Right kidney (tissue), 1 donor: ENCODE measurements around the gene PLLP.

Source experiments
- DNase-seq: peaks from one replicate; pipeline ENCODE4 v3.0.0-alpha.2; 2016

PLLP gene

GRCh38 chr16:57225978-57226377 is 58.5 kb downstream of the PLLP start:
- no peak for DNase-seq

- no peak for DNase-seq
These were observed 59.7 kb downstream of the PLLP start for GRCh38 chr16:57224651-57225335.

DNA sequence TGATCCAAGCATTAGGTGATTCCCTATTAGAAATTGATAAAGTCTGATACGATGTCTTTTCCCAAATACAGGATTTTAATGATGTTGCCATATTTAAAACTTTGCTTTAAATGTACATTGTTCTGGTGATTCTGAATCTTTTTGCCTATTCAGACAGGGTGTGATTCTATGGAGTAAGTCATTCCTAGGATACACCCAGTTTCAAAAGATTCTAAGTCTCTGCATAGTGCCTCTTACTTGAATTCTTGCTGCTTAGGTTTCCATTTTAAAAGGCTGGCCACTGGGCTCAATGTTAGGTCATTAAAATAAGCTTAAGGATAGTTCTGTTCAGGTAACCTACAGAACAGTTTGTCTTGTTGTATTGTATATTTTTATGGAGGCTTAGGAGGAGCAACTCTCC is 61.4 kb downstream of the PLLP start:
- DNase-seq = no peak

- DNase-seq = no peak
These were observed 67.5 kb downstream of the PLLP start for GRCh38 chr16:57216968-57217367.

DNA sequence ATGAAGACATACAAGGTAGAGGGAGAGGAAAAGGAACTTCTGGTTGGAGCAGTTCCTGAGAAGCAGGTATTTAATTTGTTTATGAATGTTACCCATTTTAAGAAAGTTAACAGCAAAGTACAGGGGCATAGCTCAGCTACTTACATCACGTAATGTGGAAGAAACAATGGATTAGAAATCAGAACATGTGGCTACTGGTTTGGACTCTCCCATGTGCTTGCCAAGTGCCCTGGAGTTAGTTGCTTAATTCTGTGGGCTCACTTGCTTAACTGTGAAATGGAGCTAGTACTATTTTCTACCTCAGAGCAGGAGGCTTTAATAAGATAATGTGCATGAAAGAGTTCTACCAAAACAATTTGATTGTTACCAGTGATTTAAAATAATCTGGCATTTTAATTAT is 71.0 kb downstream of the PLLP start:
- DNase-seq = no peak

- DNase-seq = no peak
These were observed 74.7 kb downstream of the PLLP start for GRCh38 chr16:57209780-57210179.

GRCh38 chr16:57208926-57209325 is 75.5 kb downstream of the PLLP start:
- DNase-seq = no peak
